CD4-positive, alpha-beta T cell (primary cell): ENCODE data around the gene ARHGAP6. TPM values are rescaled to one million over a fixed set of nuclear protein-coding genes. Genes with fewer than 3 reads are reported as not detected.

ENCODE experiments used
- ATAC-seq: fragments of 200-7000 bp; cut with Tn5 transposase; one replicate; pipeline ENCODE4 v1.10.0; 2022; ENCODE audit warnings: mild to moderate bottlenecking; ENCODE audit not compliant: poor library complexity
- CTCF ChIA-PET: fragments of 350-600 bp; sonication (Branson Sonifier 250); formaldehyde crosslinking; loops from one replicate; lab custom pipeline; 2021; ENCODE audit warnings: antibody characterized with exemption, inconsistent platforms; lab: Charles Lee
- POLR2A ChIA-PET: fragments of 350-600 bp; sonication (Branson Sonifier 250); formaldehyde crosslinking; loops from one replicate; lab custom pipeline; 2021; ENCODE audit warnings: antibody characterized with exemption, inconsistent platforms; lab: Charles Lee
- DNase-seq, 14 experiments: peaks; one replicate each; pipeline ENCODE4 v3.0.0-alpha.2; 2013 to 2020; ENCODE audit warnings: mixed read lengths in 2 of 14
- H3K27ac ChIP-seq, 2 donors: one replicate each; pipeline versions ENCODE4 v1.5.1 to v1.7.0; 2013; ENCODE audit warnings: low read length in 2 of 2, low read depth in 1 of 2, mild to moderate bottlenecking in 1 of 2
- H3K27me3 ChIP-seq, 2 experiments: 1 replicate in 1 of 2; 2 replicates in 1 of 2; pipeline versions ENCODE4 v1.6.1 to v1.7.0; 2013; ENCODE audit warnings: low read length in 2 of 2, control low read depth in 1 of 2, mild to moderate bottlenecking in 1 of 2, moderate library complexity in 1 of 2; ENCODE audit not compliant: insufficient read depth in 2 of 2, control insufficient read depth in 1 of 2
- H3K36me3 ChIP-seq: one replicate; pipeline ENCODE4 v1.6.1; 2013; ENCODE audit warnings: low read length, control low read depth; ENCODE audit not compliant: insufficient read depth
- H3K4me1 ChIP-seq: one replicate; pipeline ENCODE4 v1.6.1; 2013; ENCODE audit warnings: low read length, control low read depth; ENCODE audit not compliant: insufficient read depth
- H3K4me3 ChIP-seq: one replicate; pipeline ENCODE4 v1.5.1; 2013; ENCODE audit warnings: mild to moderate bottlenecking, low read length, moderate library complexity
- H3K9me3 ChIP-seq, 2 experiments: 1 replicate in 1 of 2; 2 replicates in 1 of 2; pipeline versions ENCODE4 v1.6.1 to v1.7.0; 2013; ENCODE audit warnings: low read length in 2 of 2, mild to moderate bottlenecking in 2 of 2, control low read depth in 1 of 2, moderate library complexity in 1 of 2; ENCODE audit not compliant: control insufficient read depth in 1 of 2, insufficient read depth in 1 of 2
- H3K27ac Mint-ChIP-seq: one replicate; pipeline ENCODE4 v1.8.0; 2020; ENCODE audit warnings: mixed read lengths
- H3K27me3 Mint-ChIP-seq: one replicate; pipeline ENCODE4 v1.8.0; 2021; ENCODE audit warnings: mixed read lengths
- H3K36me3 Mint-ChIP-seq: one replicate; pipeline ENCODE4 v1.8.0; 2021; ENCODE audit warnings: low read depth, mixed read lengths
- H3K4me1 Mint-ChIP-seq: one replicate; pipeline ENCODE4 v1.8.0; 2021; ENCODE audit warnings: low read depth, mixed read lengths
- H3K4me3 Mint-ChIP-seq: one replicate; pipeline ENCODE4 v1.8.0; 2020; ENCODE audit warnings: mild to moderate bottlenecking, mixed read lengths
- H3K9me3 Mint-ChIP-seq: one replicate; pipeline ENCODE4 v1.8.0; 2020; ENCODE audit warnings: mixed read lengths
- CTCF ChIP-seq: fragments of 200-600 bp; IDR thresholded peaks from one replicate; pipeline ENCODE4 v1.8.0; 2022; ENCODE audit warnings: antibody characterized with exemption, mild to moderate bottlenecking
- intact Hi-C, 2 experiments: fragments of 100-400 bp; cut with DNase I in 1 of 2; cut with micrococcal nuclease in 1 of 2; formaldehyde crosslinking; loops; one replicate each; pipeline versions ENCODE4 v1.15.1 to v1.9.0; 2023 to 2025; cut with DNase I, micrococcal nuclease
- total RNA-seq, 174 experiments: library from RNA in 2 of 174; stranded (reverse) in 2 of 174; gene quantifications; one replicate each; pipeline ENCODE4 v1.2.3 and lab custom pipeline; 2021 to 2026

ARHGAP6 gene
- total RNA-seq, 2 experiments from 2014 or later: not detected

GRCh38 chrX:11172415-11172814, 493.3 kb downstream of the ARHGAP6 start:
- no peak overlapping the region for H3K4me3 Mint-ChIP-seq
- ATAC-seq (no peak), DNase-seq (no peak)
- H3K27me3 Mint-ChIP-seq: peaks cover 20% of the 10 kb centered on the region
- Histone ChIP-seq H3K4me3 (no peak overlapping the region), H3K4me1 (no peaks in the 10 kb centered on the region), H3K36me3 (no peaks in the 10 kb centered on the region), H3K9me3 (no peaks in the 10 kb centered on the region), H3K27ac (no peak overlapping the region), H3K27me3 (no peaks in the 10 kb centered on the region)
- no peak for TF ChIP-seq CTCF
- H3K4me1 Mint-ChIP-seq: no peaks in the 10 kb centered on the region
- CTCF ChIA-PET: interaction anchor here (1.2 kb wide), 1 partner anchor 9 kb away, joined by 3 read pairs; no protein-coding TSS in a partner anchor
- H3K9me3 Mint-ChIP-seq: no peaks in the 10 kb centered on the region
- H3K36me3 Mint-ChIP-seq: no peaks in the 10 kb centered on the region
- no peak overlapping the region for H3K27ac Mint-ChIP-seq
- POLR2A ChIA-PET: no interaction called here
- intact Hi-C loops: no loop called here

GRCh38 chrX:11171956-11172355, 493.8 kb downstream of the ARHGAP6 start:
- no peak for TF ChIP-seq CTCF
- POLR2A ChIA-PET: no interaction called here
- no peak overlapping the region for H3K4me3 Mint-ChIP-seq
- CTCF ChIA-PET: no interaction called here
- ATAC-seq: no peak
- no peaks in the 10 kb centered on the region for H3K36me3 Mint-ChIP-seq
- H3K4me1 Mint-ChIP-seq: no peaks in the 10 kb centered on the region
- H3K4me1 ChIP-seq: no peaks in the 10 kb centered on the region
- intact Hi-C loops: no loop called here
- H3K27me3 ChIP-seq: no peaks in the 10 kb centered on the region
- H3K27me3 Mint-ChIP-seq: peaks cover 20% of the 10 kb centered on the region
- H3K9me3 Mint-ChIP-seq: no peaks in the 10 kb centered on the region
- H3K27ac Mint-ChIP-seq: no peak overlapping the region
- no peaks in the 10 kb centered on the region for H3K9me3 ChIP-seq
- H3K4me3 ChIP-seq: no peak overlapping the region
- DNase-seq: no peak
- H3K27ac ChIP-seq: no peak overlapping the region
- no peaks in the 10 kb centered on the region for H3K36me3 ChIP-seq

- Histone ChIP-seq H3K27me3 (no peaks in the 10 kb centered on the region), H3K36me3 (no peaks in the 10 kb centered on the region), H3K4me3 (no peak overlapping the region), H3K9me3 (no peaks in the 10 kb centered on the region), H3K27ac (no peak overlapping the region), H3K4me1 (no peaks in the 10 kb centered on the region)
- Mint-ChIP-seq H3K4me1 (no peaks in the 10 kb centered on the region), H3K27ac (no peak overlapping the region), H3K36me3 (no peaks in the 10 kb centered on the region), H3K27me3 (peaks cover 8% of the 10 kb centered on the region), H3K9me3 (no peaks in the 10 kb centered on the region), H3K4me3 (no peak overlapping the region)
- ATAC-seq: no peak
- intact Hi-C loops: no loop called here
- ChIA-PET CTCF (no interaction called here), POLR2A (no interaction called here)
- no peak for TF ChIP-seq CTCF
- no peak for DNase-seq
Measured at GRCh38 chrX:11164433-11164832, 501.3 kb downstream of the ARHGAP6 start.
